Neural cell (in vitro differentiated cells): Measurements from ENCODE around the gene IPO4. TPM values are rescaled to one million over a fixed set of nuclear protein-coding genes. Genes with fewer than 3 reads are reported as not detected.
A peak's percentile ranks its signal among the peaks of the same experiment; 100 is the strongest.

Experiments used
- H2AFZ ChIP-seq: fragments of 200-600, 300-800 bp; sonication (generic), shearing (Covaris generic); 2 replicates; pipeline ENCODE4 v1.6.0; 2014; ENCODE audit warnings: low read depth, mild to moderate bottlenecking, antibody characterized with exemption, low read length, moderate library complexity
- H3F3A ChIP-seq: fragments of 200-600 bp; shearing (Covaris generic); 2 replicates; pipeline ENCODE4 v1.6.1; 2016; ENCODE audit warnings: mild to moderate bottlenecking, moderate library complexity, mixed read lengths, antibody characterized with exemption, low read length; ENCODE audit not compliant: insufficient read depth, poor library complexity, severe bottlenecking
- H3K27ac ChIP-seq: fragments of 200-600, 300-800 bp; sonication (generic), shearing (Covaris generic); 2 replicates; pipeline ENCODE4 v1.5.1; 2014; ENCODE audit warnings: mild to moderate bottlenecking, low read length, moderate library complexity
- H3K27me3 ChIP-seq: fragments of 300-800, 200-600 bp; sonication (generic), shearing (Covaris generic); 2 replicates; pipeline ENCODE4 v1.6.0; 2014; ENCODE audit warnings: mild to moderate bottlenecking, low read depth, low read length, moderate library complexity; ENCODE audit not compliant: insufficient read depth
- H3K36me3 ChIP-seq: fragments of 300-800, 200-600 bp; sonication (generic), shearing (Covaris generic); 2 replicates; pipeline ENCODE4 v1.5.1; 2014; ENCODE audit warnings: mild to moderate bottlenecking, antibody characterized with exemption, low read length, moderate library complexity; ENCODE audit not compliant: insufficient read depth
- H3K4me2 ChIP-seq: fragments of 300-800, 200-600 bp; sonication (generic), shearing (Covaris generic); 2 replicates; pipeline ENCODE4 v1.6.0; 2014; ENCODE audit warnings: mild to moderate bottlenecking, low read length
- H3K4me3 ChIP-seq: fragments of 300-800, 200-600 bp; sonication (generic), shearing (Covaris generic); 2 replicates; pipeline ENCODE4 v1.5.1; 2014; ENCODE audit warnings: mild to moderate bottlenecking, low read length, moderate library complexity
- H3K79me2 ChIP-seq: fragments of 200-600 bp; shearing (Covaris generic); replicated peaks from 2 replicates; pipeline ENCODE4 v1.6.0; 2014; ENCODE audit warnings: mild to moderate bottlenecking, low read length, moderate library complexity; ENCODE audit not compliant: insufficient read depth
- H3K9ac ChIP-seq: fragments of 300-800, 200-600 bp; sonication (generic), shearing (Covaris generic); 2 replicates; pipeline ENCODE4 v1.6.1; 2016; ENCODE audit warnings: mild to moderate bottlenecking, low read length, mixed read lengths
- H3K9me2 ChIP-seq: fragments of 200-600 bp; shearing (Covaris generic); 2 replicates; pipeline ENCODE4 v1.6.1; 2016; ENCODE audit warnings: mild to moderate bottlenecking, low read length, mixed read lengths; ENCODE audit not compliant: insufficient read depth
- H3K9me3 ChIP-seq: fragments of 200-600, 300-800 bp; sonication (generic), shearing (Covaris generic); 2 replicates; pipeline ENCODE4 v1.6.1; 2016; ENCODE audit warnings: mild to moderate bottlenecking, mixed run types, low read length, moderate library complexity, mixed read lengths
- H4K20me1 ChIP-seq: fragments of 200-600 bp; shearing (Covaris generic); 2 replicates; pipeline ENCODE4 v1.6.1; 2016; ENCODE audit warnings: mild to moderate bottlenecking, mixed run types; ENCODE audit not compliant: insufficient read depth
- CTCF ChIP-seq: fragments of 450-650 bp; IDR thresholded peaks from 2 replicates; pipeline ENCODE4 v1.5.1; 2014; ENCODE audit warnings: antibody characterized with exemption, mild to moderate bottlenecking, moderate library complexity; ENCODE audit not compliant: poor library complexity, severe bottlenecking
- EP300 ChIP-seq: fragments of 450-650 bp; conservative IDR thresholded peaks from 2 replicates; pipeline ENCODE4 v1.6.1; 2014; ENCODE audit warnings: antibody characterized with exemption, mild to moderate bottlenecking, moderate library complexity; ENCODE audit not compliant: poor library complexity, severe bottlenecking
- EZH2 ChIP-seq: fragments of 200-600, 300-800 bp; shearing (Covaris generic), sonication (generic); IDR thresholded peaks from 2 replicates; pipeline ENCODE4 v1.6.1; 2014; ENCODE audit warnings: antibody characterized with exemption, low read length, borderline replicate concordance, mild to moderate bottlenecking; ENCODE audit not compliant: insufficient read depth, poor library complexity, severe bottlenecking
- MXI1 ChIP-seq: fragments of 450-650 bp; conservative IDR thresholded peaks from 2 replicates; pipeline ENCODE4 v1.6.1; 2014; ENCODE audit warnings: antibody characterized with exemption, mild to moderate bottlenecking; ENCODE audit not compliant: poor library complexity, severe bottlenecking
- POLR2AphosphoS5 ChIP-seq: IDR thresholded peaks from 2 replicates; pipeline ENCODE4 v1.6.1; 2012
- RAD21 ChIP-seq: fragments of 450-650 bp; conservative IDR thresholded peaks from 2 replicates; pipeline ENCODE4 v1.6.1; 2014; ENCODE audit warnings: antibody characterized with exemption, mild to moderate bottlenecking, moderate library complexity
- SMC3 ChIP-seq: fragments of 450-650 bp; conservative IDR thresholded peaks from 2 replicates; pipeline ENCODE4 v1.6.1; 2014; ENCODE audit warnings: antibody characterized with exemption, mild to moderate bottlenecking, moderate library complexity; ENCODE audit not compliant: poor library complexity
- TAF1 ChIP-seq: IDR thresholded peaks from 2 replicates; pipeline ENCODE4 v1.6.1; 2012; ENCODE audit warnings: low read depth
- polyA plus RNA-seq: library from polyadenylated mRNA; depleted of rRNA; stranded (reverse); fragments of >200 nt; gene quantifications from 2 replicates; pipeline ENCODE4 v1.2.3, GENCODE V29; 2014
- TF ChIP-seq, protein P1 (sequence below): IDR thresholded peaks from 2 replicates; pipeline ENCODE4 v1.6.1; 2012; ENCODE audit warnings: borderline replicate concordance

The IPO4 gene
- polyA plus RNA-seq, 1 donor from 2014 or later = 9.2 TPM

GRCh38 chr14:24145690-24146452 is 42.7 kb downstream of the IPO4 start:
- H3K9me2 ChIP-seq = no peaks in the 10 kb centered on the region
- H3K4me3 ChIP-seq = peak overlapping the region; percentile 97
- peaks cover 6% of the 10 kb centered on the region for H3F3A ChIP-seq
- H3K79me2 ChIP-seq = peaks cover 9% of the 10 kb centered on the region
- peak overlapping the region; percentile 79 for H3K9ac ChIP-seq
- TF ChIP-seq RAD21 = no peak
- TF ChIP-seq POLR2AphosphoS5 = no peak
- TF ChIP-seq MXI1 = no peak
- TF ChIP-seq CTCF = no peak
- TF ChIP-seq SMC3 = no peak
- TF ChIP-seq EP300 = no peak
- H3K27me3 ChIP-seq = no peaks in the 10 kb centered on the region
- H3K4me2 ChIP-seq = peak overlapping the region; percentile 76
- H3K36me3 ChIP-seq = no peaks in the 10 kb centered on the region
- no peaks in the 10 kb centered on the region for H3K9me3 ChIP-seq
- H2AFZ ChIP-seq = peak overlapping the region; percentile 95
- H3K27ac ChIP-seq = peak overlapping the region; percentile 79
- no peaks in the 10 kb centered on the region for H4K20me1 ChIP-seq

DNA sequence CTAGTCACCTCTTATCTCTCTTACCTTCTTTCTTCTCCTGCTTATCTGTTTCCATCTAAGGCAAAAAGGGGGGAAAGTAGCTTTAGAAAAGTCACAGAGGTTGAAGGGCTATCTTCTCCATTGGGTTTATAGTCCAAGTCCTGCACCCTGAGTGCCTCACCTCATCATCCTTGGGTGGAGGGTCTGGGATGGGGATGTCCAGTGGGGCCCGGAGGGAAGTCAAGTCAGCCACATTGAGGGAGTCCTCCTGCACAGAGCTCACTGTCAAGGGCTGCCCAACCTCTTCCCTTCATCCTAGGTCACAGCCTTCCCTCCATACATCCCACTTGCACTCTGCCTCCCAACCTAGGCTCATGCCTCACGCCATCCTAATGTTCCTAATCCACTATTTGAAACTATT is 43.4 kb downstream of the IPO4 start:
- no peak overlapping the region for H3K4me2 ChIP-seq
- no peak overlapping the region for H3K9ac ChIP-seq
- H3K36me3 ChIP-seq = no peaks in the 10 kb centered on the region
- TF ChIP-seq EP300 (no peak), EZH2 (no peak), RAD21 (no peak), SMC3 (no peak), TAF1 (no peak), POLR2AphosphoS5 (no peak), MXI1 (no peak), CTCF (no peak)
- TF ChIP-seq, protein P1, sequence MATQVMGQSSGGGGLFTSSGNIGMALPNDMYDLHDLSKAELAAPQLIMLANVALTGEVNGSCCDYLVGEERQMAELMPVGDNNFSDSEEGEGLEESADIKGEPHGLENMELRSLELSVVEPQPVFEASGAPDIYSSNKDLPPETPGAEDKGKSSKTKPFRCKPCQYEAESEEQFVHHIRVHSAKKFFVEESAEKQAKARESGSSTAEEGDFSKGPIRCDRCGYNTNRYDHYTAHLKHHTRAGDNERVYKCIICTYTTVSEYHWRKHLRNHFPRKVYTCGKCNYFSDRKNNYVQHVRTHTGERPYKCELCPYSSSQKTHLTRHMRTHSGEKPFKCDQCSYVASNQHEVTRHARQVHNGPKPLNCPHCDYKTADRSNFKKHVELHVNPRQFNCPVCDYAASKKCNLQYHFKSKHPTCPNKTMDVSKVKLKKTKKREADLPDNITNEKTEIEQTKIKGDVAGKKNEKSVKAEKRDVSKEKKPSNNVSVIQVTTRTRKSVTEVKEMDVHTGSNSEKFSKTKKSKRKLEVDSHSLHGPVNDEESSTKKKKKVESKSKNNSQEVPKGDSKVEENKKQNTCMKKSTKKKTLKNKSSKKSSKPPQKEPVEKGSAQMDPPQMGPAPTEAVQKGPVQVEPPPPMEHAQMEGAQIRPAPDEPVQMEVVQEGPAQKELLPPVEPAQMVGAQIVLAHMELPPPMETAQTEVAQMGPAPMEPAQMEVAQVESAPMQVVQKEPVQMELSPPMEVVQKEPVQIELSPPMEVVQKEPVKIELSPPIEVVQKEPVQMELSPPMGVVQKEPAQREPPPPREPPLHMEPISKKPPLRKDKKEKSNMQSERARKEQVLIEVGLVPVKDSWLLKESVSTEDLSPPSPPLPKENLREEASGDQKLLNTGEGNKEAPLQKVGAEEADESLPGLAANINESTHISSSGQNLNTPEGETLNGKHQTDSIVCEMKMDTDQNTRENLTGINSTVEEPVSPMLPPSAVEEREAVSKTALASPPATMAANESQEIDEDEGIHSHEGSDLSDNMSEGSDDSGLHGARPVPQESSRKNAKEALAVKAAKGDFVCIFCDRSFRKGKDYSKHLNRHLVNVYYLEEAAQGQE = no peak
- H3K27ac ChIP-seq = no peak overlapping the region
- H3K9me3 ChIP-seq = no peaks in the 10 kb centered on the region
- no peak overlapping the region for H2AFZ ChIP-seq
- peaks cover 11% of the 10 kb centered on the region for H3F3A ChIP-seq
- peak overlapping the region; percentile 97 for H3K4me3 ChIP-seq
- H3K27me3 ChIP-seq = no peaks in the 10 kb centered on the region
- H3K9me2 ChIP-seq = no peaks in the 10 kb centered on the region
- no peaks in the 10 kb centered on the region for H4K20me1 ChIP-seq
- H3K79me2 ChIP-seq = peaks cover 9% of the 10 kb centered on the region
